CD14-positive monocyte (primary cell): ENCODE results near the gene CERS4. TPM values are rescaled to one million over a fixed set of nuclear protein-coding genes. Genes with fewer than 3 reads are reported as not detected.
"Not testable (repeated sequence)": the region's sequence is repeated elsewhere in the genome, so short reads cannot be mapped to it uniquely, and the experiment has no call there.

Experiments used
- DNase-seq, 3 donors: peaks; one replicate each; pipeline ENCODE4 v3.0.0-alpha.2; 2011 to 2022
- H2AFZ ChIP-seq: 2 replicates; pipeline ENCODE4 v1.6.0; 2012; ENCODE audit warnings: mild to moderate bottlenecking, low read depth, low read length, inconsistent platforms; ENCODE audit not compliant: insufficient read depth, poor library complexity, severe bottlenecking
- H3K27ac ChIP-seq, 2 donors: 1 replicate in 1 of 2; 2 replicates in 1 of 2; pipeline ENCODE4 v1.5.1; 2012 to 2013; ENCODE audit warnings: low read length in 2 of 2, control low read depth in 1 of 2, inconsistent platforms in 1 of 2, low read depth in 1 of 2, mild to moderate bottlenecking in 1 of 2
- H3K27me3 ChIP-seq, 2 donors: one replicate each; pipeline versions ENCODE4 v1.6.0 to v1.6.1; 2011 to 2013; ENCODE audit warnings: low read length in 2 of 2; ENCODE audit not compliant: control insufficient read depth in 2 of 2, insufficient read depth in 2 of 2
- H3K36me3 ChIP-seq, 2 donors: replicated peaks in 1 of 2; 1 replicate in 1 of 2; 2 replicates in 1 of 2; pipeline versions ENCODE4 v1.5.1 to v1.6.1; 2012 to 2013; ENCODE audit warnings: low read length in 2 of 2, control low read depth in 1 of 2, inconsistent platforms in 1 of 2, mild to moderate bottlenecking in 1 of 2; ENCODE audit not compliant: insufficient read depth in 2 of 2, control insufficient read depth in 1 of 2
- H3K4me1 ChIP-seq, 2 donors: 1 replicate in 1 of 2; 2 replicates in 1 of 2; pipeline versions ENCODE4 v1.5.1 to v1.6.1; 2012 to 2013; ENCODE audit warnings: low read length in 2 of 2, control low read depth in 1 of 2, inconsistent platforms in 1 of 2, mild to moderate bottlenecking in 1 of 2, moderate library complexity in 1 of 2; ENCODE audit not compliant: insufficient read depth in 2 of 2, control insufficient read depth in 1 of 2
- H3K4me2 ChIP-seq: replicated peaks from 2 replicates; pipeline ENCODE3; 2012; ENCODE audit warnings: low read length, moderate library complexity, mild to moderate bottlenecking; ENCODE audit not compliant: poor library complexity, severe bottlenecking; ENCODE audit errors: extremely low read depth
- H3K4me3 ChIP-seq, 3 experiments: fragments of 200-600 bp in 1 of 3; sonication (generic) in 1 of 3; replicated peaks in 1 of 3; 1 replicate in 2 of 3; 2 replicates in 1 of 3; pipeline ENCODE4 v1.5.1; 2011 to 2013; ENCODE audit warnings: low read length in 3 of 3, mild to moderate bottlenecking in 3 of 3, control low read depth in 2 of 3, low read depth in 2 of 3, inconsistent platforms in 1 of 3, moderate library complexity in 1 of 3
- H3K79me2 ChIP-seq: 2 replicates; pipeline ENCODE4 v1.6.0; 2012; ENCODE audit warnings: mild to moderate bottlenecking, control low read depth, inconsistent platforms, low read length, moderate library complexity; ENCODE audit not compliant: insufficient read depth
- H3K9ac ChIP-seq: 2 replicates; pipeline ENCODE4 v1.6.0; 2017; ENCODE audit warnings: low read length, mild to moderate bottlenecking; ENCODE audit not compliant: insufficient read depth, poor library complexity, severe bottlenecking
- H3K9me3 ChIP-seq, 2 donors: replicated peaks in 1 of 2; 1 replicate in 1 of 2; 2 replicates in 1 of 2; pipeline versions ENCODE4 v1.5.1 to v1.6.1; 2012 to 2013; ENCODE audit warnings: low read length in 2 of 2, control low read depth in 1 of 2; ENCODE audit not compliant: control insufficient read depth in 1 of 2, insufficient read depth in 1 of 2
- H4K20me1 ChIP-seq: 2 replicates; pipeline ENCODE4 v1.6.0; 2012; ENCODE audit warnings: mild to moderate bottlenecking, low read length, control low read depth, moderate library complexity; ENCODE audit not compliant: insufficient read depth
- H3K27ac Mint-ChIP-seq, 7 donors: one replicate each; pipeline ENCODE4 v1.8.0; 2020; ENCODE audit warnings: mild to moderate bottlenecking in 7 of 7, mixed read lengths in 7 of 7, moderate library complexity in 6 of 7, inconsistent platforms in 2 of 7
- H3K27me3 Mint-ChIP-seq, 3 donors: one replicate each; pipeline ENCODE4 v1.8.0; 2021 to 2022; ENCODE audit warnings: low read depth in 3 of 3, mild to moderate bottlenecking in 3 of 3, mixed read lengths in 3 of 3, moderate library complexity in 3 of 3, inconsistent platforms in 1 of 3
- H3K36me3 Mint-ChIP-seq, 2 donors: one replicate each; pipeline ENCODE4 v1.8.0; 2020; ENCODE audit warnings: mixed read lengths in 2 of 2, inconsistent platforms in 1 of 2, mild to moderate bottlenecking in 1 of 2
- H3K4me1 Mint-ChIP-seq: one replicate; pipeline ENCODE4 v1.8.0; 2020; ENCODE audit warnings: mild to moderate bottlenecking, mixed read lengths
- H3K4me3 Mint-ChIP-seq, 2 donors: one replicate each; pipeline ENCODE4 v1.8.0; 2020; ENCODE audit warnings: mild to moderate bottlenecking in 2 of 2, mixed read lengths in 2 of 2, moderate library complexity in 1 of 2
- H3K9me3 Mint-ChIP-seq, 7 donors: one replicate each; pipeline ENCODE4 v1.8.0; 2020 to 2022; ENCODE audit warnings: mixed read lengths in 7 of 7, mild to moderate bottlenecking in 6 of 7, moderate library complexity in 6 of 7, inconsistent platforms in 2 of 7
- CTCF ChIP-seq: fragments of 200-600 bp; IDR thresholded peaks from one replicate; pipeline ENCODE4 v1.8.0; 2022; ENCODE audit warnings: antibody characterized with exemption, mild to moderate bottlenecking
- WGBS: methylation state at CpG from one replicate; pipeline ENCODE4 v1.1.5; 2013; ENCODE audit warnings: missing lambda C conversion rate; ENCODE audit not compliant: insufficient coverage; 5-methylcytosine and 5-hydroxymethylcytosine counted together
- intact Hi-C, 2 donors: fragments of 100-400 bp; cut with micrococcal nuclease; formaldehyde crosslinking; loops; one replicate each; pipeline versions ENCODE4 v1.15.0 to v1.15.1; 2023
- polyA plus RNA-seq, 3 donors: library from polyadenylated mRNA; depleted of rRNA in 1 of 3; unstranded in 2 of 3; stranded (reverse) in 1 of 3; fragments of 300-500 nt in 2 of 3; fragments of >200 nt in 1 of 3; fragmentation: Illumina TruSeq in 2 of 3; gene quantifications; 1 replicate in 2 of 3; 2 replicates in 1 of 3; pipeline ENCODE4 v1.2.3, GENCODE V29; 2012 to 2021

Gene CERS4
- polyA plus RNA-seq, 3 donors: 11.4 to 12.1 (median 12.0) TPM

GRCh38 chr19:8265872-8266271 is 56.7 kb downstream of the CERS4 start:
- Mint-ChIP-seq H3K27ac (no peak overlapping the region), H3K4me1 (peaks cover 10% of the 10 kb centered on the region), H3K36me3 (no peaks in the 10 kb centered on the region), H3K9me3 (peaks cover 0 to 3% (median 0%) of the 10 kb centered on the region in 7 donors), H3K4me3 (no peak overlapping the region), H3K27me3 (peaks cover 18 to 49% (median 39%) of the 10 kb centered on the region in 3 donors)
- no peaks in the 10 kb centered on the region for H3K36me3 ChIP-seq
- H3K27me3 ChIP-seq: peaks cover 0 to 6% of the 10 kb centered on the region in 2 donors
- WGBS: no CpG with 5 or more reads among the region's 3 CpGs
- H3K4me3 ChIP-seq: no peak overlapping the region
- no peak overlapping the region for H3K9ac ChIP-seq
- no peaks in the 10 kb centered on the region for H3K9me3 ChIP-seq
- H3K27ac ChIP-seq: no peak overlapping the region
- H2AFZ ChIP-seq: no peak overlapping the region
- no peaks in the 10 kb centered on the region for H3K79me2 ChIP-seq
- intact Hi-C loops: loop anchor here in 1 of 2 donors (5.0 kb wide), 1 partner anchor 56 kb away; the partner anchor contains the start of genes NDUFA7 and RPS28
- no peak overlapping the region for H3K4me2 ChIP-seq
- peaks cover 4 to 6% of the 10 kb centered on the region in 2 donors for H3K4me1 ChIP-seq
- DNase-seq: no peak
- TF ChIP-seq CTCF: no peak
- H4K20me1 ChIP-seq: no peaks in the 10 kb centered on the region

GRCh38 chr19:8269724-8270123 is 60.6 kb downstream of the CERS4 start:
- Histone ChIP-seq H3K36me3 (no peaks in the 10 kb centered on the region), H3K4me3 (no peak overlapping the region), H3K27me3 (peaks cover 0 to 6% of the 10 kb centered on the region in 2 donors), H3K79me2 (no peaks in the 10 kb centered on the region), H4K20me1 (no peaks in the 10 kb centered on the region), H3K9me3 (no peaks in the 10 kb centered on the region), H3K27ac (no peak overlapping the region), H3K9ac (no peak overlapping the region), H3K4me1 (peaks cover 4 to 6% of the 10 kb centered on the region in 2 donors), H3K4me2 (peak overlapping the region; percentile 73), H2AFZ (peak overlapping the region; percentile 82)
- intact Hi-C loops: loop anchor here in 1 of 2 donors (5.0 kb wide), 1 partner anchor 53 kb away; the partner anchor contains the start of genes NDUFA7 and RPS28
- Mint-ChIP-seq H3K36me3 (no peaks in the 10 kb centered on the region), H3K4me3 (peak overlapping the region; percentile 90 to 95), H3K27ac (peak overlapping the region in 1 of 7 donors; percentile 61), H3K27me3 (peaks cover 16 to 38% (median 30%) of the 10 kb centered on the region in 3 donors), H3K4me1 (peaks cover 9% of the 10 kb centered on the region), H3K9me3 (no peaks in the 10 kb centered on the region)
- TF ChIP-seq CTCF: no peak
- DNase-seq: no peak
- 100% methylated on average over 1 of the region's 3 CpGs for WGBS

- H3K36me3 ChIP-seq, H3K36me3 Mint-ChIP-seq, DNase-seq, H3K4me2 ChIP-seq, H3K9me3 Mint-ChIP-seq, H3K79me2 ChIP-seq, H3K9ac ChIP-seq, H3K4me3 ChIP-seq, H3K4me1 Mint-ChIP-seq, H3K27ac Mint-ChIP-seq, intact Hi-C loops, H3K4me3 Mint-ChIP-seq, H2AFZ ChIP-seq, H3K9me3 ChIP-seq, H3K27ac ChIP-seq, H3K4me1 ChIP-seq, H4K20me1 ChIP-seq, H3K27me3 Mint-ChIP-seq, H3K27me3 ChIP-seq: not testable (repeated sequence)
- no CpG with 5 or more reads among the region's 9 CpGs for WGBS
Measured at GRCh38 chr19:8276508-8276907, 67.3 kb downstream of the CERS4 start.
